ENCODE data around the gene SYTL1. TPM values are rescaled to one million over a fixed set of nuclear protein-coding genes. Genes with fewer than 3 reads are reported as not detected.
A peak's percentile ranks its signal among the peaks of the same experiment; 100 is the strongest.

Gene SYTL1
- total and polyA plus RNA-seq, 2 donors, result 49.4 to 167 TPM

DNA sequence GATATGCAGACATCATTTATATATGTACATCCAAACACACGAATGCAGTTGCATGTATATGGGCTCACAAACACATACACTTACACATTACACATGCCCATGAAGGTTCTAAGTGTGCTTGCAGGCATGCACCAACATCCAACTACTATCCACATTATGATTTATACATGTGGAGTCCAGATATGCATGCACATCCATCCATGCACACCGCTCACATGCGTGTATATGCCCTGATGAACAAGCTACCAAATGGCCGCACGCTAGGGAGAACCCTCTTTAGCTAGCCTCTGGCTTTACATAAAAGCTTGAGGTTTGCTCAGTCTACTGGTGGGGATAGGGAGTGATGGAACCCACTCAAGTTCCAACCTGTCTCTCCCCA is 59.1 kb downstream of the SYTL1 start:
- no peak overlapping the region for H3K4me3 ChIP-seq (ENCODE audit: low read length in 2 of 2)
- H3K4me1 ChIP-seq (ENCODE audit: control insufficient read depth in 2 of 2, insufficient read depth in 2 of 2, low read length in 2 of 2), result peaks cover 22 to 64% of the 10 kb centered on the region in 2 donors
- H3K9me3 ChIP-seq (ENCODE audit: control insufficient read depth in 2 of 2, insufficient read depth in 1 of 2, low read length in 1 of 2), result no peaks in the 10 kb centered on the region
- WGBS, result 99% methylated on average over 5 of the region's 5 CpGs
- DNase-seq (ENCODE audit: low read depth in 6 of 9, low spot score in 9 of 9), result no peak
- H3K27me3 ChIP-seq (ENCODE audit: control insufficient read depth in 2 of 2, insufficient read depth in 1 of 2, low read length in 1 of 2), result no peaks in the 10 kb centered on the region
- peaks cover under 1% of the 10 kb centered on the region in 2 donors for H3K36me3 ChIP-seq (ENCODE audit: control insufficient read depth in 2 of 2, insufficient read depth in 2 of 2, low read length in 1 of 2)
- no peak overlapping the region for H3K27ac ChIP-seq (ENCODE audit: low read depth in 1 of 2, low read length in 1 of 2)

DNA sequence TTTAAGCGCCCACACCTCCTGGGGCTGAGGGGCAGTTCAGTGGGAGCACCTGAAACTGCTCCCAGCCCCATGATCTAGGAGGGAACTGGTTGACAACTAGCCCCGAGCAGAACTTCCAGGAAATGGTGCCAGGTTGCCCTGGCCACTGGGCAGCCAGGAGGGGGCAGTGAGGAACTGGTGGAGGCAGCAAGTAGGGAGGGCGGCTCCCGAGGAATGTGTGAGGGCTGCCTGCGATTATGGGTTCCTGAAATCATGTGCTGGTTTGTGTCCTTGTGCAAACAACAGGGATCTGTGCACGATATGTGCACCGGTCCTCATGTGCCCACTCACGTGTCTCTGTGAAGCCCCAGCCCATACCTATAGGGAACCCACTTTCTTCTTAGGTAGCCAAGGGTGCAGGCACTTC is 60.5 kb downstream of the SYTL1 start:
- DNase-seq (ENCODE audit: low read depth in 6 of 9, low spot score in 9 of 9), result no peak
- 64% methylated on average over 8 of the region's 8 CpGs for WGBS
- H3K4me3 ChIP-seq (ENCODE audit: low read length in 2 of 2), result no peak overlapping the region
- H3K27ac ChIP-seq (ENCODE audit: low read depth in 1 of 2, low read length in 1 of 2), result peak overlapping the region; percentile 89
- H3K4me1 ChIP-seq (ENCODE audit: control insufficient read depth in 2 of 2, insufficient read depth in 2 of 2, low read length in 2 of 2), result peaks cover 22 to 67% of the 10 kb centered on the region in 2 donors
- peaks cover 12 to 13% of the 10 kb centered on the region in 2 donors for H3K36me3 ChIP-seq (ENCODE audit: control insufficient read depth in 2 of 2, insufficient read depth in 2 of 2, low read length in 1 of 2)
- H3K9me3 ChIP-seq (ENCODE audit: control insufficient read depth in 2 of 2, insufficient read depth in 1 of 2, low read length in 1 of 2), result no peaks in the 10 kb centered on the region
- no peaks in the 10 kb centered on the region for H3K27me3 ChIP-seq (ENCODE audit: control insufficient read depth in 2 of 2, insufficient read depth in 1 of 2, low read length in 1 of 2)

DNA sequence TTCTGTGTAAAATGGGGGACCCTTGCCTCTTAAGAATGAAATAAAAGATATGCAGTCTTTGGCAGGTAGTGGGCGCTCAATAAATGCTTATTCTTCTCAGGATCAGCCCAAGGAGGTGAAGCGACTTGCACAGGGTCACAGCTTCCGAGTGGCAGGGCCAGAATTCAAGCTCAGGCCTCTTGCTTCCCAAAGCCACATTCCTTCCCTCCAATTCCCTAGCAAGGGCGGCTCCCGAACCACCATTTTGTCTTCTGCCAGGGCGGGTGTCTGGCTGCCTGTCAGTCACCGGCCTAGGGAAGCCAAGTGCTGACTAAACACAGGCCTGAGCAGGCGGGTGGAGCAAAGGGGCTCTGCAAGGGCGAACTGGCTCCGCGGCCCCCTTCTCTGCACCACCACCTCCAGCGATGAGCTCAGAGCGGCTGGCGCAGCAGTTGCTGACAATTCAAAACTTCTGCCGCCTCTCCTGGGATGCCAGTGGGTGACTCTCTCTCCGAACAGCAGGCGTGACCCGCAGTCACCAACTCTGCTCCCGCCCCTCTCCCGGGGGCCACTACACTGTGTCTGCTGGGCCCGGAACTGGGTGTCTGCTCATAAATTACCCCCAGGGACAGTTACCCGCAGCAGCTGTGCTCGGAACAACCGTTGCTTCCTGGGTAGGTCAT is 61.4 kb downstream of the SYTL1 start:
- peak in 7 of 9 donors; percentile 32 to 84 (median 55) for DNase-seq (ENCODE audit: low read depth in 6 of 9, low spot score in 9 of 9)

More for the DNA sequence above, 61.4 kb downstream of the SYTL1 start:
- H3K4me3 ChIP-seq (ENCODE audit: low read length in 2 of 2), result peak overlapping the region; percentile 10 to 18
- peaks cover 21 to 22% of the 10 kb centered on the region in 2 donors for H3K36me3 ChIP-seq (ENCODE audit: control insufficient read depth in 2 of 2, insufficient read depth in 2 of 2, low read length in 1 of 2)
- H3K4me1 ChIP-seq (ENCODE audit: control insufficient read depth in 2 of 2, insufficient read depth in 2 of 2, low read length in 2 of 2), result peaks cover 22 to 71% of the 10 kb centered on the region in 2 donors
- WGBS, result 10% methylated on average over 24 of the region's 24 CpGs
- no peaks in the 10 kb centered on the region for H3K27me3 ChIP-seq (ENCODE audit: control insufficient read depth in 2 of 2, insufficient read depth in 1 of 2, low read length in 1 of 2)
- H3K9me3 ChIP-seq (ENCODE audit: control insufficient read depth in 2 of 2, insufficient read depth in 1 of 2, low read length in 1 of 2), result no peaks in the 10 kb centered on the region
- peak overlapping the region; percentile 89 for H3K27ac ChIP-seq (ENCODE audit: low read depth in 1 of 2, low read length in 1 of 2)

Other genes starting within 250 kb of the SYTL1 start
- 1.7 TPM for gene SLC9A1, start 186.9 kb upstream of the SYTL1 start, total RNA-seq
- 11.1 TPM for gene SLC9A1, start 186.9 kb upstream of the SYTL1 start, polyA plus RNA-seq
- gene WDTC1, start 107.4 kb upstream of the SYTL1 start, total RNA-seq, result 10.8 TPM
- gene WDTC1, start 107.4 kb upstream of the SYTL1 start, polyA plus RNA-seq, result 19.2 TPM
- 22.8 TPM for gene TMEM222, start 19.9 kb upstream of the SYTL1 start, total RNA-seq
- 35.5 TPM for gene TMEM222, start 19.9 kb upstream of the SYTL1 start, polyA plus RNA-seq
- 5.3 TPM for gene MAP3K6, start 24.9 kb downstream of the SYTL1 start, total RNA-seq
- gene MAP3K6, start 24.9 kb downstream of the SYTL1 start, polyA plus RNA-seq, result 45.0 TPM
- gene FCN3, start 32.8 kb downstream of the SYTL1 start, total RNA-seq, result 0.47 TPM
- gene FCN3, start 32.8 kb downstream of the SYTL1 start, polyA plus RNA-seq, result 10.7 TPM
- 0.05 TPM for gene CD164L2, start 41.3 kb downstream of the SYTL1 start, total RNA-seq
- 2.4 TPM for gene CD164L2, start 41.3 kb downstream of the SYTL1 start, polyA plus RNA-seq
- 0.09 TPM for gene GPR3, start 50.6 kb downstream of the SYTL1 start, total RNA-seq
- gene GPR3, start 50.6 kb downstream of the SYTL1 start, polyA plus RNA-seq, result 0.37 TPM
- gene WASF2, start 148.1 kb downstream of the SYTL1 start, total RNA-seq, result 14.2 TPM
- 47.4 TPM for gene WASF2, start 148.1 kb downstream of the SYTL1 start, polyA plus RNA-seq